DMS114 treated with DMSO at 0.1 percent for 48 hours (cell line): ENCODE results near the gene MAP3K13.
"Not testable (repeated sequence)": the region's sequence is repeated elsewhere in the genome, so short reads cannot be mapped to it uniquely, and the experiment has no call there.

ENCODE experiments used
- DNase-seq: peaks from one replicate; lab custom pipeline; 2025; ENCODE audit not compliant: unreplicated experiment; lab: John Stamatoyannopoulos, UW

The MAP3K13 gene

GRCh38 chr3:185393055-185393454 lies 30.1 kb downstream of the MAP3K13 start:
- no peak for DNase-seq

- no peak for DNase-seq
These were observed 34.7 kb downstream of the MAP3K13 start for GRCh38 chr3:185397676-185398075.

DNA sequence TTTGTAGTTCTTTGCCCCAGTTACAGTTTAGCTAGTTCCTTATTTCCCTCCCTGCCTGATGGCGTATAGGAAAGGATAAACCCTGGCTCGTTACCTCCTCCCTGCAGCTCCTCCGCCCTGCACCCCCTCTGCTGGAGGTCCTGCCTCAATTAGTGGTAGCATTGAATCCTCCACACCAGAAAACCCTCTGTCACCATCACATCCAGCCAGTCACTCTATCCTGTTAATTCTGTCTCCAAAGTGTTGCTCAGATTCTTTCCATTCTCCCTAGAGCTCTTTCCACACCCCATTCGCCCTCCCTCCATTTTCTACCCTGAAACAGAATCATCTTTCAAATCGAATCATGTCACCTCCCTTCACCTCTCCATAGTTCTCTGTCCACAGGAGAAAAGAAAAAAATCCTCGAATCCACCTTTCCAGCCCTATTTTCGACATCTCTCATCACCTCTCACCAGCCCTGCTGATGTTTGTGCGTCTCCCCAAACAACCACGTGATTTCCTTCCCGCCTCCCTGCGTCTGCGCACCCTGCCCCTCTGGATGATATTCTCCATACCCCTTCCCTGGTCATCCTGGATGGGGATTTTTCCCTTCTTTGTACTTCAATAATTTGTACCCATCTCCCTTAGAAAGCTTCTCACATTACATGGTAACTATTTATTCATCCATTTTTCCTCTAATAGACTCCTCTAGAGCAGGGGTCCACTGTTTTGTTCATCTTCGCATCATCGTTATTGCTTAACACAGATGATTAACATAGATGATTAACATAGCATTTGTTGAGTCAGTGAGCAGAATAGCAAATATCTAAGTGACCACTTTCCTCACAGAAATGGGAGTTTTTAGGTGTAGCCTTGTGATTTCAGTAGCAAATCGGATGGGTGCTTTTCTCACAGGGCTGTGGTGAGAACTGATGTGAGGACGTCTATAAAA lies 37.1 kb downstream of the MAP3K13 start:
- DNase-seq = no peak

- no peak for DNase-seq
These were observed 37.9 kb downstream of the MAP3K13 start for GRCh38 chr3:185400866-185401265.

DNA sequence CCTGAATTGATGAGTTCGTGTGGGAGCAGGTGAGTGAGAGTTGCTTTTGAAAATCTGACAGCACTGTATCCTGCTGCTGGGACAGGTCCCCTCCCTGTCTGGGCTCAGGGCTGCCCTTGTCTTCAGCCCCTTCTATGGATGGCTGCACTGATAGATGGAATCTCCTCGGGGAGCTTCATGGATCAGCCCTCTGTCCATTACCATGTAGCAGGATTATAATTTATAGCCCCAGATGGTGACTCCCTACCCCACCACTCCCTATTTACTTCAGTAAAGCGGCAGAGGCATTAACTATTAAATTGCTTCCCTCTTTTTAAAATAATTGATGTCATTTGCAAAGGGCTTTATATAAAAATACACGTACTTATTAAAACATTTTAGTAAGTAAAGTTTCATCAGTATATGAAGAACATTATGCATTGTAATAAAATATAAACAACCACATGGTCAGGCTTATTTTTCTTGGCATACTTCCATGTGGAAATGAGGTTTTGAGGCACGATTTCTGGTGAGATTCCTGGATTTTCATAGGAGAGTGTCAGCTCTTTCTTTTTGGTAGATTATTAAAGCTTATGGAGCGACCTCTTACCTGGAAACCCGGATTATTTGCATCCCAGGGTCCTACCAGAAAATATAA lies 38.5 kb downstream of the MAP3K13 start:
- DNase-seq = no peak

- no peak for DNase-seq
These were observed 39.6 kb downstream of the MAP3K13 start for GRCh38 chr3:185402561-185402960.

- DNase-seq = no peak
These were observed 40.1 kb downstream of the MAP3K13 start for GRCh38 chr3:185403002-185403401.

GRCh38 chr3:185405243-185405642 lies 42.3 kb downstream of the MAP3K13 start:
- no peak for DNase-seq

DNA sequence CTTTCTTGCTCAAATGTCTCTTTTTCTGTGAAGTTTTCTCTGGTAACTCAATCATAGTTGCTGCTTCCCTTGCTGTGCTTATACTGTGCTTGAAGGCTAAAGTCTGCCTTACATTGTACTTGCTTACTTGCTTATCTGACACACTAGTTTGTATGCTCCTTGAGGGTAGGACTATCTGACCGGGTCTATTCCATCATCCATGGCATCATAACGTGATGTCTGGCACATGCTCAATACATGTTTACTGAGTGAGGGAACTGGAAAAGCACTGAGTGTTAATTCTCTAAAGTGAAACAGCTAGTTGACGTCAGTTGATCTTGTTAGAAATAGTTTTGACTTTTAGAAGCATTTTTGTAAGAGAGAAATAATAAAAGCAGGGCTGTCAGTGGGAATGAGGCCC lies 42.7 kb downstream of the MAP3K13 start:
- DNase-seq = no peak

GRCh38 chr3:185406121-185406620 lies 43.2 kb downstream of the MAP3K13 start:
- no peak for DNase-seq

DNA sequence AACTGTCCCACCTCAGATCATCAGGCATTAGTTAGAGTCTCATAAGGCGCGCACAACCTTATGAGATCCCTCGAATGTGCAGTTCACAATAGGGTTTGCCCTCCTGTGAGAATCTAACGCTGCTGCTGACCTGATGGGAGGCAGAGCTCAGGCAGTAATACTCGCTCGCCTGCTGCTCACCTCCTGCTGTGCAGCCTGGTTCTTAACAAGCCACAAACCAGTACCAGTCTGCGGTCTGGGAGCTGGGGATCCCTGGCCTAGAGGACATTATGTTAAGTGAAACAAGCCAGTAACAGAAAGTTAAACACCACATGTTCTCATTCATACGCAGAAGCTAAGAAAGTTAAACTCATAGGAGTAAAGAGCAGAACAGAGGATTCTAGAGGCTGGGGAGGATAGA lies 47.0 kb downstream of the MAP3K13 start:
- no peak for DNase-seq

- DNase-seq = no peak
These were observed 48.2 kb downstream of the MAP3K13 start for GRCh38 chr3:185411133-185411532.

DNA sequence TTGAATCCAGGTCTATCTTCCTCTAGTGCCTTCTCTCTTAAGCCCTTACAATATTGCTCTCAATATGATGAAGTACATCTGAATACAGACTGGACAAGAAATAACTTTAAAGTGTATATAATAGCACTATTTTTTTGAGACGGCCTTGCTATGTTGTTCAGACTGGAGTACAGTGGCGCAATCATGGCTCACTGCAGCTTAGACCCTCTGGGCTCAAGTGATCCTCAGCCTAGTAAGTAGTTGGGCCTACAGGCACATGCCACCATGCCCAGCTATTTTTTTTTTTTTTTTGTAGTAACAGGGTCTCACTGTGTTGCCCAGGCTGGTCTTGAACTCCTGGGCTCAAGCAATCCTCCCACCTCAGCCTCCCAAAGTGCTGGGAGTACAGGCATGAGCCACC lies 53.6 kb downstream of the MAP3K13 start:
- DNase-seq = no peak

DNA sequence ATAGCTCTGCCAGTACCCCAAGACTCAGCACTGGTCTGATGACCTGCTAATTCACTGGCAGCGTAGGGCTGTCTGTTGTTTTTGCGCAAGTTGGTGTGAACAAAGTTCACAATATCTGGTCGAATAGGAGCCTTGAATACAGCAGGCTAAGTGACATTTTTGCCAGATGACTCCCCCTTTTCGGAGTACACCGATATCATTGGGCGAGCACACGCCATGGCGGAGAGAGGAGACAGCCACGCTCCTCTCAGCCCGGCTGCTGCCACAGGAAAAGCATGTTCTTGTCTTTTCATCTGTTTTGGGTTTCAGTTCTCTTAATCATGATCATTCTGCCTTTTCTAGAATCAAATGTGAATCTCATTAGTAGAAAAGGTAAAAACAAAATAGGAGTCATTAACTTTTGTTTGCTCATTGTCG lies 55.6 kb downstream of the MAP3K13 start:
- not testable (repeated sequence) for DNase-seq

DNA sequence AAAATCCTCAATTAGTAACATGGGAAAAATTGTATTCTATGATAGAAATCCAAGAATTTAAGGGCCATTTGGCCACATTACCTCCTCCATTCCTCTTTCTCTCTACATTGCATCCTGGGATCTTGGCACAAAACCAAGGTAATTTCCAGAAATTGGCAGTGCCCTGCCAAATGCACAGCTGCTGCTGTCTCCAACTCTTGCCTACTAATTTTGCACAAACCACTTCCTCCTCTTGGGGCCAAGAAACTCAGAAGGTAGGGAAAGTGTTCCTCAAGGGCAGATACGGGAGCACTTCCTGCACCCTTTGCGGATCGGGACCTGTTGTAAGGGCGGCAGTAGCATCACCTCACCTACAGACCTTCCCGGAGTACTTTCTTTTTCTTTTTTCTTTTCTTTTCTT lies 57.8 kb downstream of the MAP3K13 start:
- no peak for DNase-seq

DNA sequence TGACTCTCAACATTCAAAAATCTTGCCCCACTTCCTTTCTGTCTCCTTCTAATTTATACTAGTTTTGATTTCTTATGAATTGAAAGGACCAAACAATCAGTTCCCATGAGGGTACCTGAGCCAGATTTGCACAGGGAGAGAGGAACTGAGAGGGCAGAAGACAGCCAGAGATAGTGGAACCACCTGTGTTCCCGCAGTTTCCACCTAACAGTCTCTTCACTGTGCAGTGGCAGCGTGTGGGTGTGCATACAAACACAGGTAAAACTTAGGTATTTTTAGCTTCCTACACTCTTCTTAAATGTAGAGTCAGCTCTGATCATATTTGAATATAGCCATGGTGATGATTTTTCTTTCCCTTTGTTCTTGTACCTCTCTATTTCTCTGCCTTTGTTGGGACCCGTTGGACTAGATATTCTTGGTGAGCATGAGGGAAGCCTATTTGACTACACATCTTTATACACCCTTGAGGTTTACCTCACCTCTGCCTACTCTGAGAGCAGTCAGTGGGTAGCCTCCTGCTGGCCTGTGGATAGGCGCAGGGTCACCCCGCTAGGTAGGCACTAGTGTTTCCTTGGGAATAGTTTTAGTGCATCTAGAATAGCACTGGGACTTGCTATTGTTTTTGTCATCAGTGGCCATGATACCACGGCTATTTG lies 58.8 kb downstream of the MAP3K13 start:
- DNase-seq = no peak

- DNase-seq = no peak
These were observed 59.7 kb downstream of the MAP3K13 start for GRCh38 chr3:185422677-185423076.

DNA sequence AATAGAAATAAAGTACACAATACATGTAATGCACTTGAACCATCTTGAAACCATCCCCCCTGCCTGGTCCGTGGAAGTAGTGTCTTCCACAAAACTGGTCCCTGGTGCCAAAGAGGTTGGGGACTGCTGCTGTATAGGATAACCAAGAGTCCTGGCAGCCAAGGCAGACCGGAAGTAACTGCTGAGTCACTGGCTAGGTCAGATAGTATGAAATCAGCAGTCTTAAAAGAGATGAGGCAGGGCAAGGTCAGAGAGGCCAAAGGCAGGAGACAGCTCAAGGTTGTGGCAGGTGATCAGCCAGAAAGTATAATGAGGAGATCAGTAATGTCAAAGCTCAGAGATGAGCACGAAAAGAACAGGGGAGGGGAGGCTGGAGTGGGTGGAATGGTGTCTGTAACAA lies 60.2 kb downstream of the MAP3K13 start:
- DNase-seq = no peak

- no peak for DNase-seq
These were observed 61.5 kb downstream of the MAP3K13 start for GRCh38 chr3:185424435-185424834.

GRCh38 chr3:185430375-185430774 lies 67.4 kb downstream of the MAP3K13 start:
- no peak for DNase-seq

DNA sequence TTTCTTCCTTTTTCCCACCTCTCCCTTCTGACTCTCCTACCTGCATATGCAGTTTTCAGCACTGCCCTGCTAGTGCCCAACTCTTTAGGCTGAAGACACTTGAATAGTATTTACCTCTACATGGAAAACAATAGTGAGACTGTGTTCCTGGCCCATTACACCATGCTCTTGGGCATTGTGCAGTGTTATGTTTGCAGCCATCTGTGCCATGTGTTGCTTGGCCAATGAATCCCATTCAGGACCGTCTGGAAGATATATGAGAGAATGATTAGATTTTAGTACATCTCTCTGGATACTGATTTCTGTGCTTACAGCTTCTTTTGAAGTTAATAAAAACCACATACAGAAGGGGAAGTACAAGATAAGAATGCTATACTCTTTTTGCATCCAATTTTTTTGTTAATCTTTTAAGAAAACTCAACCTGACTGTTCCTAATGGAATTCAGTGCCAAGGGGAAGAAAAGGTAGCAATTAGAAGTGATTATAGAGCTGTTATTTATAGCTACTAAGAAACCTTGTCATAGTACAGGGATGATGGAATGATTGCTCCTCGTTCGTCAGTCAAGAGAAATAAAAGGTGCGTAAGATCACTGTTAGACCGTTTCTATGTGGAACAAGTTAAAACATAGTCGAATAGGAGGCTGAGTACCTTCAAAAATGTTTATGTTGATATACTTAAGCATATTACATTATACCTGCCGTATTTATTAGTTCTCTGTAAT lies 77.0 kb downstream of the MAP3K13 start:
- no peak for DNase-seq
